Keratinocyte (primary cell): ENCODE results near the gene LYPLA2. TPM values are rescaled to one million over a fixed set of nuclear protein-coding genes. Genes with fewer than 3 reads are reported as not detected.
A peak's percentile ranks its signal among the peaks of the same experiment; 100 is the strongest.

Experiments used
- DNase-seq: peaks from one replicate; pipeline ENCODE4 v3.0.0-alpha.2; 2011; ENCODE audit warnings: low read depth, missing footprints, low spot score
- FAIRE-seq: peaks from 2 replicates; lab custom pipeline; 2011; peaks lifted over from hg19 to GRCh38; lab: Jason Lieb, UNC
- H2AFZ ChIP-seq: 2 replicates; pipeline ENCODE4 v1.6.0; 2012; ENCODE audit warnings: low read length, control low read depth, inconsistent platforms; ENCODE audit not compliant: control insufficient read depth
- H3K27ac ChIP-seq: 2 replicates; pipeline ENCODE4 v1.5.1; 2011; ENCODE audit warnings: low read length; ENCODE audit not compliant: control insufficient read depth, insufficient read depth
- H3K27me3 ChIP-seq: 3 replicates; pipeline ENCODE4 v1.6.0; 2011; ENCODE audit warnings: low read length; ENCODE audit not compliant: control insufficient read depth, insufficient read depth; ENCODE audit errors: extremely low read depth
- H3K36me3 ChIP-seq, 2 experiments: 2 replicates in 1 of 2; 3 replicates in 1 of 2; pipeline ENCODE4 v1.5.1; 2011; ENCODE audit warnings: low read length in 2 of 2, mild to moderate bottlenecking in 1 of 2; ENCODE audit not compliant: control insufficient read depth in 2 of 2, insufficient read depth in 2 of 2; ENCODE audit errors: extremely low read depth in 1 of 2
- H3K4me1 ChIP-seq: 3 replicates; pipeline ENCODE4 v1.5.1; 2011; ENCODE audit warnings: low read length; ENCODE audit not compliant: control insufficient read depth, insufficient read depth; ENCODE audit errors: extremely low read depth
- H3K4me2 ChIP-seq: 3 replicates; pipeline ENCODE4 v1.6.0; 2011; ENCODE audit warnings: low read depth, low read length; ENCODE audit not compliant: control insufficient read depth, insufficient read depth; ENCODE audit errors: extremely low read depth
- H3K4me3 ChIP-seq, 3 experiments: fragments of 200-600 bp in 1 of 3; sonication (generic) in 1 of 3; 2 replicates in 2 of 3; 3 replicates in 1 of 3; pipeline ENCODE4 v1.5.1; 2011 to 2016; ENCODE audit warnings: low read length in 3 of 3, mild to moderate bottlenecking in 3 of 3, control low read depth in 2 of 3, inconsistent platforms in 1 of 3, low read depth in 1 of 3, mixed read lengths in 1 of 3, mixed run types in 1 of 3, moderate library complexity in 1 of 3; ENCODE audit not compliant: control insufficient read depth in 2 of 3, insufficient read depth in 2 of 3; ENCODE audit errors: extremely low read depth in 1 of 3
- H3K79me2 ChIP-seq: 2 replicates; pipeline ENCODE4 v1.6.0; 2012; ENCODE audit warnings: low read length; ENCODE audit not compliant: control insufficient read depth, insufficient read depth
- H3K9ac ChIP-seq: 3 replicates; pipeline ENCODE4 v1.6.0; 2011; ENCODE audit warnings: low read length; ENCODE audit not compliant: control insufficient read depth, insufficient read depth; ENCODE audit errors: extremely low read depth
- H3K9me1 ChIP-seq: 3 replicates; pipeline ENCODE4 v1.6.0; 2011; ENCODE audit warnings: low read length; ENCODE audit not compliant: control insufficient read depth, insufficient read depth; ENCODE audit errors: extremely low read depth
- H3K9me3 ChIP-seq: 2 replicates; pipeline ENCODE4 v1.5.1; 2012; ENCODE audit warnings: low read depth, low read length; ENCODE audit not compliant: control insufficient read depth
- H4K20me1 ChIP-seq: 3 replicates; pipeline ENCODE4 v1.6.0; 2011; ENCODE audit warnings: low read length; ENCODE audit not compliant: control insufficient read depth, insufficient read depth; ENCODE audit errors: extremely low read depth
- EZH2 ChIP-seq: IDR thresholded peaks from one replicate; pipeline ENCODE4 v1.6.1; 2012; ENCODE audit warnings: inconsistent platforms, mild to moderate bottlenecking, low read length, moderate library complexity
- dilution Hi-C: fragments of 300-500 bp; cut with MboI; formaldehyde crosslinking; loops from one replicate; pipeline ENCODE4 v1.7.0; 2020; ENCODE audit warnings: low sequenced_read_pairs; ENCODE audit not compliant: extremely low pct_ligation_motif_present
- polyA minus RNA-seq, 3 experiments: library from RNA; depleted of rRNA, polyadenylated mRNA; stranded (reverse); fragments of >200 nt; gene quantifications; 1 replicate in 1 of 3; 2 replicates in 1 of 3; 3 replicates in 1 of 3; pipeline ENCODE4 v1.2.3, GENCODE V29; 2011
- polyA plus RNA-seq, 5 experiments: library from polyadenylated mRNA; depleted of rRNA in 3 of 5; stranded (reverse) in 3 of 5; stranded (forward) in 1 of 5; unstranded in 1 of 5; fragments of >200 nt; gene quantifications; 1 replicate in 1 of 5; 2 replicates in 3 of 5; 3 replicates in 1 of 5; pipeline versions ENCODE4 v1.2.1 to v1.2.3, GENCODE V29; 2011 to 2012; ENCODE audit warnings: missing spikeins in 2 of 5, low read depth in 1 of 5, low replicate concordance in 1 of 5
- TF ChIP-seq, protein P1 (sequence below), 3 experiments: IDR thresholded peaks in 1 of 3; conservative IDR thresholded peaks in 1 of 3; optimal IDR thresholded peaks in 1 of 3; 2 replicates in 2 of 3; 3 replicates in 1 of 3; pipeline versions ENCODE3 to v1.5.1; 2011; ENCODE audit warnings: low read length in 3 of 3, mild to moderate bottlenecking in 3 of 3, moderate library complexity in 2 of 3, control low read depth in 1 of 3, inconsistent platforms in 1 of 3; ENCODE audit not compliant: insufficient read depth in 2 of 3; ENCODE audit errors: extremely low read depth in 1 of 3

LYPLA2 gene
- polyA plus RNA-seq (51.7 to 81.7 TPM (median 73.9 TPM) in 3 replicates), polyA minus RNA-seq (54.5 to 70.5 TPM (median 61.2 TPM) in 3 replicates)
- polyA plus RNA-seq (2011; ENCODE audit: low read depth), result 27.7 TPM
- 58.6 and 99.6 TPM in 2 replicates for polyA plus RNA-seq (2011; cell fraction: cytosol; rRNA removed)
- polyA plus RNA-seq (2011; cell fraction: nucleus; rRNA removed), result 63.3 and 92.1 TPM in 2 replicates
- polyA plus RNA-seq (2012; ENCODE audit: low replicate concordance), result 61.1 and 73.9 TPM in 2 replicates
- 134 TPM for polyA minus RNA-seq (2011; cell fraction: cytosol; rRNA and poly(A)+ RNA removed)
- 29.7 and 39.1 TPM in 2 replicates for polyA minus RNA-seq (2011; cell fraction: nucleus; rRNA and poly(A)+ RNA removed)

DNA sequence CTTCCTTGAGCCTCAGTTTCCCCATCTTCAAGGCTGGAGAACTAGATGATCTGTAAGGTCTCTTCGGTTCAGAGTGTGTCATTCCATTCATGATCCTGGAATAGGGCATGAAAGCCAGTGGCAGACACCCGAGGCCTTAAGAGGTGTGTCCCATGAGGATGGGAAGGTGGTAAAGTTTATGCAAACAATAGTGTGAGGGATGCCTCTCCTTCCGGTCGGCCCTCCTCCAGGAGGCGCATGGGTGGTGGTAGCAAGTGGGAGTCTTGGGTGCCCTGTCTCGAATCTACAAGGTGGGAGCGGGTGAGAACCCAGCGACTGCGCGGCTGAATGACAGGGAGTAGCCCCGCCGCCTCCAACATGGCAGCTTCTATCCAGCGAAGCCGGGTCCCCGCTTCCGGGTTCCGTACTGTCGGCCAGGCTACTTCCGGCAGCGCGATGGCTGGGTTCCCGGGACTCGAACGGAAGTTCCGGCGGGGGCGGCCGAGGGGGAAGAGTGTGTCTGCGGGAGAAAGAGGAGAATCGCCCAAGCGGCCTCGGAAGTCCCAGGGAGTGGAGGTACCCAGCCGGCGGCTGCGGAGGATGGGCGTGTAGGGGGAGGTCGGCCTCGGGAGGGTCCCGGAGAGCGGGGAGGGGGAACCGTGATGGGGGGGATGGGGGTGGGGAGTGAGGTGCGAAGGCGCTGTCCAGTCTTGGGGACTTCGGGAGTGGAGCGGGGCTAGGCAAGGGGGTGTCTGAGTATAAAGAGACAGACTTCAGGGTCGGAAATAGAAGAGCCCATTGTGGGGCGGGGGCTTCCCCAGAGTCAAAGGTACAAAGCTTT, at the start of gene LYPLA2:
LYPLA2 (plus strand) TSS at position 450 of the 820 bp plus-strand sequence. CDS start 1,538 bp downstream, outside the sequence.
- no peaks in the 10 kb centered on the region for H3K9me1 ChIP-seq
- TF ChIP-seq EZH2, result no peak
- TF ChIP-seq, protein P1, sequence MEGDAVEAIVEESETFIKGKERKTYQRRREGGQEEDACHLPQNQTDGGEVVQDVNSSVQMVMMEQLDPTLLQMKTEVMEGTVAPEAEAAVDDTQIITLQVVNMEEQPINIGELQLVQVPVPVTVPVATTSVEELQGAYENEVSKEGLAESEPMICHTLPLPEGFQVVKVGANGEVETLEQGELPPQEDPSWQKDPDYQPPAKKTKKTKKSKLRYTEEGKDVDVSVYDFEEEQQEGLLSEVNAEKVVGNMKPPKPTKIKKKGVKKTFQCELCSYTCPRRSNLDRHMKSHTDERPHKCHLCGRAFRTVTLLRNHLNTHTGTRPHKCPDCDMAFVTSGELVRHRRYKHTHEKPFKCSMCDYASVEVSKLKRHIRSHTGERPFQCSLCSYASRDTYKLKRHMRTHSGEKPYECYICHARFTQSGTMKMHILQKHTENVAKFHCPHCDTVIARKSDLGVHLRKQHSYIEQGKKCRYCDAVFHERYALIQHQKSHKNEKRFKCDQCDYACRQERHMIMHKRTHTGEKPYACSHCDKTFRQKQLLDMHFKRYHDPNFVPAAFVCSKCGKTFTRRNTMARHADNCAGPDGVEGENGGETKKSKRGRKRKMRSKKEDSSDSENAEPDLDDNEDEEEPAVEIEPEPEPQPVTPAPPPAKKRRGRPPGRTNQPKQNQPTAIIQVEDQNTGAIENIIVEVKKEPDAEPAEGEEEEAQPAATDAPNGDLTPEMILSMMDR (optimal IDR thresholded peaks at IDR 0.05 in 1 of 3, IDR thresholded peaks at IDR 0.05 in 1 of 3, conservative IDR thresholded peaks at IDR 0.05 in 1 of 3; ENCODE audit: extremely low read depth in 1 of 3, insufficient read depth in 2 of 3, low read length in 3 of 3), result peak in 1 of 3 experiments; percentile 6
- H4K20me1 ChIP-seq, result no peaks in the 10 kb centered on the region
- peak within 1 kb of the TSS; percentile 92 for H2AFZ ChIP-seq
- peaks cover 22 to 27% of the 10 kb centered on the region in 2 experiments for H3K36me3 ChIP-seq
- H3K4me1 ChIP-seq, result peaks cover 26% of the 10 kb centered on the region
- H3K79me2 ChIP-seq, result peaks cover 21% of the 10 kb centered on the region
- H3K27me3 ChIP-seq, result no peaks in the 10 kb centered on the region
- peak within 1 kb of the TSS; percentile 67 for H3K27ac ChIP-seq
- FAIRE-seq, result peak; percentile 36
- H3K9ac ChIP-seq, result peak within 1 kb of the TSS; percentile 85
- H3K4me2 ChIP-seq, result peak within 1 kb of the TSS; percentile 92
- no peaks in the 10 kb centered on the region for H3K9me3 ChIP-seq
- dilution Hi-C loops, result no loop called here
- peak within 1 kb of the TSS; percentile 61 to 97 (median 96) for H3K4me3 ChIP-seq
- no peak for DNase-seq

DNA sequence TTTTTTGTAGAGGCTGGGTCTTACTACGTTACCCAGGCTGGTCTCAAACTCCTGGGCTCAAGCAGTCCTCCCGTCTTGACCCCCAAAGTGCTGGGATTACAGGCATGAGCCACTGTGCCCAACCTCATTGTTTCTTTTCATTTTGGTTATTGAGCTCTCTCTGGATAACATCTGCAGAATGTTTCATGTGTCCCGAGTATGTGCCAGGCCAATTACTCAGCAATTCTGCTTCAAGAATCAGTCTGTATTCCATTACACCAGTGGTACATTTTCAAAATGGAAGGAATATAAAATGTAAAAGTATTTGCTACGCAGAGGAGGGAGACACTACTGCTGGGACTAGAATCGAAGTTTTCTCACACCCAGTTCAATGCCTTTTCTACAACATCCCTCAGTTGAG, 49.3 kb upstream of the LYPLA2 start:
- peaks cover 2 to 3% of the 10 kb centered on the region in 2 experiments for H3K36me3 ChIP-seq
- no peak overlapping the region for H3K4me2 ChIP-seq
- peaks cover 33% of the 10 kb centered on the region for H3K79me2 ChIP-seq
- dilution Hi-C loops, result no loop called here
- H3K27ac ChIP-seq, result no peak overlapping the region
- no peak for TF ChIP-seq EZH2
- TF ChIP-seq, protein P1 (optimal IDR thresholded peaks at IDR 0.05 in 1 of 3, IDR thresholded peaks at IDR 0.05 in 1 of 3, conservative IDR thresholded peaks at IDR 0.05 in 1 of 3; ENCODE audit: extremely low read depth in 1 of 3, insufficient read depth in 2 of 3, low read length in 3 of 3), result no peak
- FAIRE-seq (no peak), DNase-seq (no peak)
- peaks cover 18% of the 10 kb centered on the region for H3K4me1 ChIP-seq
- no peaks in the 10 kb centered on the region for H4K20me1 ChIP-seq
- H3K27me3 ChIP-seq, result no peaks in the 10 kb centered on the region
- H3K9me1 ChIP-seq, result peaks cover 5% of the 10 kb centered on the region
- H2AFZ ChIP-seq, result no peak overlapping the region
- no peaks in the 10 kb centered on the region for H3K9me3 ChIP-seq
- no peak overlapping the region for H3K9ac ChIP-seq
- no peak overlapping the region for H3K4me3 ChIP-seq
